ENCODE results near the gene GM2A. TPM values are rescaled to one million over a fixed set of nuclear protein-coding genes. Genes with fewer than 3 reads are reported as not detected.
A peak's percentile ranks its signal among the peaks of the same experiment; 100 is the strongest.

GM2A gene
- total RNA-seq, 1 donor from 2014 or later: 16.7 TPM

DNA sequence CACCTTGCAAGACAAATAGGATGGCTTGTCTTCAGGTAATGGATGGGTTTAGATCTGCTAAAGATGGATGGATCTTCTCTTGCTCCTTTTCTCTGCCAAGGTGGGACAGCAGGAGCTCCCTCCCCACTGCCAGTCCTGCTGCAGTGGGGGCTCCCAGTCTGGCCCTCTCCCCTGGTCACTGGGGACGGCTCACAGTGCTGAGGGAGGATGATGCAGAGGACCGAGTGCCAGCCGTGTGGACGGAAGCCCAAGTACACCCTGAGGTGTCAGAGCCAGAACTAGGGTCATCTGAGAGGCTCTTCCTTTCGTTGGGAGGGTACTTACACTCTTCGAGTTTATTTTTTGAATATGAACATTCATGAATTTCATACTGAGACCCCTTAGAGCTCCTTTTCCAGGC, 34.8 kb upstream of the GM2A start:
- Histone ChIP-seq H3K9me3 (ENCODE audit: control insufficient read depth in 3 of 3, low read length in 3 of 3) (no peaks in the 10 kb centered on the region), H3K4me1 (ENCODE audit: control insufficient read depth in 3 of 3, insufficient read depth in 3 of 3, low read length in 3 of 3) (peaks cover 73 to 87% (median 77%) of the 10 kb centered on the region in 3 donors), H3K4me3 (ENCODE audit: low read length in 3 of 3) (no peak overlapping the region), H3K27ac (ENCODE audit: low read depth, low read length) (peak overlapping the region; percentile 22), H3K36me3 (ENCODE audit: control insufficient read depth in 3 of 3, insufficient read depth in 3 of 3, low read length in 3 of 3) (peaks cover 0 to 3% (median 0%) of the 10 kb centered on the region in 3 donors), H3K9ac (ENCODE audit: low read depth in 1 of 3, low read length in 3 of 3) (no peak overlapping the region), H3K27me3 (ENCODE audit: control insufficient read depth in 3 of 3, insufficient read depth in 3 of 3, low read length in 3 of 3) (no peaks in the 10 kb centered on the region)

DNA sequence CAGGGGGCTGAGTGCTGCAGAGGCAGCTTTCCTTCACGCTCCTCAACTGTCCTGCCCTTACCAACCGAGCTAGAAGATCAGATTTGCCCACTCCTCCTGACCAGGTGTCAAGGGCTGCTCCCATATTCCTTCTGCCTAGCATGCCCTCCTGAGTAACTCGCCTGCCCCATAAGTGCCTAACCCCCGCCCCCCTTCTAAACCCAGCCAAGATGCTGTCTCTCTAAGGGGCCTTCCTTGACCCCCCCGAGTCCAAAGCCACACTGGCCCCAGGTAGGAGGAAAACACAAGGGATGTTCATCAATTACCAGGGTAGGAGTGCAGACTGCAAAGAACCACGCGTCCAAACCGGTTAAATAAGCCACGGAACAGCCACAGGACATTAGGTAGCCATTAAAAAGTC, 33.8 kb upstream of the GM2A start:
- Histone ChIP-seq H3K27ac (ENCODE audit: low read depth, low read length) (peak overlapping the region; percentile 22), H3K4me3 (ENCODE audit: low read length in 3 of 3) (no peak overlapping the region), H3K36me3 (ENCODE audit: control insufficient read depth in 3 of 3, insufficient read depth in 3 of 3, low read length in 3 of 3) (peaks cover 0 to 3% (median 0%) of the 10 kb centered on the region in 3 donors), H3K4me1 (ENCODE audit: control insufficient read depth in 3 of 3, insufficient read depth in 3 of 3, low read length in 3 of 3) (peaks cover 69 to 83% (median 72%) of the 10 kb centered on the region in 3 donors), H3K27me3 (ENCODE audit: control insufficient read depth in 3 of 3, insufficient read depth in 3 of 3, low read length in 3 of 3) (no peaks in the 10 kb centered on the region), H3K9me3 (ENCODE audit: control insufficient read depth in 3 of 3, low read length in 3 of 3) (no peaks in the 10 kb centered on the region), H3K9ac (ENCODE audit: low read depth in 1 of 3, low read length in 3 of 3) (no peak overlapping the region)

DNA sequence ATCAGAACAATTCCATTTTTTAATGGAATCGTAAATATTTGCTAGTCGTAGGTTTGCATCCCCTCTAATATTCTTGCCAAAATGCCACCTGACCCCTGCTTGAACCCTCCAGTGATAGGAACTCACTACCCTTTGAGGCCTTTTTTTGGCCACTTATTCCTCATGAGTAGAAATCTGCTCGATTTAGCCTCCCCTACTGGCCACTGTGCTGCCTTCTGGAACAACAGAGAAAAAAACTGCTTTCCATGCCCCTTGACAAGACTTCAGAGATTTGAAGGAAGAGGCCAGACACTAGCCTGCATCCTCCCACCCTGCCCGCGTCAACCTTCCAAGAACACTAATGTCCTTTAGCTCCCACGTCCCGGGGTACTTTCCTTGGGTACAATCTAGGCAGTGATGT, 33.2 kb upstream of the GM2A start:
- H3K27me3 ChIP-seq (ENCODE audit: control insufficient read depth in 3 of 3, insufficient read depth in 3 of 3, low read length in 3 of 3): no peaks in the 10 kb centered on the region
- H3K4me1 ChIP-seq (ENCODE audit: control insufficient read depth in 3 of 3, insufficient read depth in 3 of 3, low read length in 3 of 3): peaks cover 67 to 83% (median 71%) of the 10 kb centered on the region in 3 donors
- H3K9me3 ChIP-seq (ENCODE audit: control insufficient read depth in 3 of 3, low read length in 3 of 3): no peaks in the 10 kb centered on the region
- peaks cover 0 to 3% (median 0%) of the 10 kb centered on the region in 3 donors for H3K36me3 ChIP-seq (ENCODE audit: control insufficient read depth in 3 of 3, insufficient read depth in 3 of 3, low read length in 3 of 3)
- H3K27ac ChIP-seq (ENCODE audit: low read depth, low read length): no peak overlapping the region
- H3K9ac ChIP-seq (ENCODE audit: low read depth in 1 of 3, low read length in 3 of 3): peak overlapping the region in 1 of 3 donors; percentile 10
- H3K4me3 ChIP-seq (ENCODE audit: low read length in 3 of 3): no peak overlapping the region

DNA sequence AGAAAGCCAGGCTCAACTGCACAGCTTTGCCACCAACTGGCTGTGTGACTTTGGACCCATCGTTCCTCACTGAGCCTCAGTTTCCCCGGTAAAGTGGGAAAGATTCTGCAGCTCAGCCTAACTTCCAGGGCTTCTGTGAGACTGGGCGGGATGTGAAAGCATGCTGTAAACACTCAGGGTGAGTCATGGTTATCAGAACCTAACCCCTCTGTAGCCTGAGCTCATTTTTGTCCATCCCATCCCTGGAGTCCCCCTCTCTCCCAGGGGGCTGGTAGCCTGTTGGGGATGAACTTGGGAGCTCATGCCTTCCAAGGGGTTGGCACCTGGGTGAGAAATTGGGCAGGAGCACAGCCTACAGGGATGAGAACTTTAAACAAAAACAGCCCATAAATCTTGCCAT, 31.4 kb upstream of the GM2A start:
- H3K4me3 ChIP-seq (ENCODE audit: low read length in 3 of 3): peak overlapping the region; percentile 29 to 90 (median 79)
- H3K36me3 ChIP-seq (ENCODE audit: control insufficient read depth in 3 of 3, insufficient read depth in 3 of 3, low read length in 3 of 3): peaks cover 0 to 2% (median 0%) of the 10 kb centered on the region in 3 donors
- H3K27ac ChIP-seq (ENCODE audit: low read depth, low read length): peak overlapping the region; percentile 77
- peak overlapping the region; percentile 83 to 93 (median 92) for H3K9ac ChIP-seq (ENCODE audit: low read depth in 1 of 3, low read length in 3 of 3)
- H3K27me3 ChIP-seq (ENCODE audit: control insufficient read depth in 3 of 3, insufficient read depth in 3 of 3, low read length in 3 of 3): no peaks in the 10 kb centered on the region
- no peaks in the 10 kb centered on the region for H3K9me3 ChIP-seq (ENCODE audit: control insufficient read depth in 3 of 3, low read length in 3 of 3)
- peaks cover 57 to 69% (median 60%) of the 10 kb centered on the region in 3 donors for H3K4me1 ChIP-seq (ENCODE audit: control insufficient read depth in 3 of 3, insufficient read depth in 3 of 3, low read length in 3 of 3)

DNA sequence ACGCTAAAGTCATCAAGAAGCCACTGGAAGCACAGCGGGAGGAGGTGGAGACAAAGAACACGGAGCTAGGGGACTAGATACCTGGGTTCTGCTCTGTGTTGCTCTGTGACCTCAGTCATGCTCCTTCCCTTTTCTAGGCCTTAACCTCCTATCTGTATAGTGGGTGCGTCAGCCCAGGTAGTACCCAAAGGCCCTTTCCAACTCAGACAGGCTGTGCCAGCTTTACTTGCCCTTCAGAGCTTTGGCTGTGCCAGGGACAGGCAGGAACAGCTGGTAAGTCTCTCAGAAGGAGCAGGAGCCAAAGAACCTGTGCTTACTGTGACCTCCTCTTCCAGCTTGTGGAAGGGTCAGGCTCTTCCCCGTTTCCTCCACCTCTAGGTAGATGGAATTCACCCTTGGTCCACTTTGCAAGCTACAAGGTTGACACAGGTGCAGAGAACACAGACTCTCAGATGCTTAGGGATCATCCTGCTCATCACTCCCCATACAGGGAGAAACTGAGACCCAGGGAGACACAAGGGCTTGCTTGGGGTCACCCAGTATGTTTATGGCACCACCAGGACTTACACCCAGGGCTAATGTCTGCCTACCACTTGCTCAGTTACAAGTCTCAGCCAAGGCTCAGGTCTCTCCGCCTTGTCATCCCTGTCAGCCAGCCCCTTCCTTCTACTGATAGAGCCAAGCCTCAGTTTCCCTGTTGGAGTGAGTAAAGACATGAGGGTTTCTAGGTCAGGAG, 30.8 kb upstream of the GM2A start:
- H3K9me3 ChIP-seq (ENCODE audit: control insufficient read depth in 3 of 3, low read length in 3 of 3): no peaks in the 10 kb centered on the region
- H3K27me3 ChIP-seq (ENCODE audit: control insufficient read depth in 3 of 3, insufficient read depth in 3 of 3, low read length in 3 of 3): no peaks in the 10 kb centered on the region
- H3K36me3 ChIP-seq (ENCODE audit: control insufficient read depth in 3 of 3, insufficient read depth in 3 of 3, low read length in 3 of 3): peaks cover 0 to 2% (median 0%) of the 10 kb centered on the region in 3 donors
- peak overlapping the region; percentile 77 for H3K27ac ChIP-seq (ENCODE audit: low read depth, low read length)
- peaks cover 55 to 67% (median 58%) of the 10 kb centered on the region in 3 donors for H3K4me1 ChIP-seq (ENCODE audit: control insufficient read depth in 3 of 3, insufficient read depth in 3 of 3, low read length in 3 of 3)
- peak overlapping the region; percentile 83 to 93 (median 92) for H3K9ac ChIP-seq (ENCODE audit: low read depth in 1 of 3, low read length in 3 of 3)
- peak overlapping the region; percentile 79 to 94 (median 90) for H3K4me3 ChIP-seq (ENCODE audit: low read length in 3 of 3)

DNA sequence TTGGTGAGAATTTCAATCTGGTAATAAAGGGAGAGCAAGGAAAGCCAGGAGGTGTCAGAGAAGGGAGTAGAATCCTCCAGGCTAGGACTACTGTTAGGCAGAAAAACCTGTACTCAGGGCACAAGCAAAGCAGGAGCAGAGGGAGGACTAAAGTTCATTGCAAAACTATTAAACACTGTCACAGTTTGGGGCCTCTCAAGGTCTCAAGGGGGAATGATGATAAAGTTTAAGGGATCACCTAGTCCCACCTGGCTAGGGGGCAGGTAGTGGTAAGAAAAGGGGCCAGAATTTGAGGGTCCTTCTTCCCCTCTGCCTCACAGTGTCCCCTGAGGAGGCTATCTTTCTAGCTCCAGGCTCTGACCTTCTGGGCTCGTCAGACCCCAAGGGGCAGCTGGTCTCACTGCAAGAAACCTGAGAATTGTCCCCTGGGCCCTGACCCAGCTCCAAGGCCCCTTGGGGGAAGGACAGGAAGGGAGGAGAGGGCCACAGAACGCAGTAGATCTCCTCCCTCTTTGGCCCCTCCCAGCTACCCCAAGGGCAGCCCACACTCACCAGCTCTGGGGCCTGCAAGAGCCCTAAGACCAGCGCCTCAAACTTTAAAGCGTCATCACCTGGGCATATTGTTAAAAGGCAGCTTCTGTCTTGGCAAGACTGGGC, 30.1 kb upstream of the GM2A start:
- H3K4me1 ChIP-seq (ENCODE audit: control insufficient read depth in 3 of 3, insufficient read depth in 3 of 3, low read length in 3 of 3): peaks cover 51 to 60% (median 53%) of the 10 kb centered on the region in 3 donors
- no peaks in the 10 kb centered on the region for H3K27me3 ChIP-seq (ENCODE audit: control insufficient read depth in 3 of 3, insufficient read depth in 3 of 3, low read length in 3 of 3)
- peak overlapping the region; percentile 79 to 94 (median 90) for H3K4me3 ChIP-seq (ENCODE audit: low read length in 3 of 3)
- peak overlapping the region; percentile 83 to 93 (median 92) for H3K9ac ChIP-seq (ENCODE audit: low read depth in 1 of 3, low read length in 3 of 3)
- peaks cover 0 to 2% (median 0%) of the 10 kb centered on the region in 3 donors for H3K36me3 ChIP-seq (ENCODE audit: control insufficient read depth in 3 of 3, insufficient read depth in 3 of 3, low read length in 3 of 3)
- H3K9me3 ChIP-seq (ENCODE audit: control insufficient read depth in 3 of 3, low read length in 3 of 3): no peaks in the 10 kb centered on the region
- H3K27ac ChIP-seq (ENCODE audit: low read depth, low read length): peak overlapping the region; percentile 77

DNA sequence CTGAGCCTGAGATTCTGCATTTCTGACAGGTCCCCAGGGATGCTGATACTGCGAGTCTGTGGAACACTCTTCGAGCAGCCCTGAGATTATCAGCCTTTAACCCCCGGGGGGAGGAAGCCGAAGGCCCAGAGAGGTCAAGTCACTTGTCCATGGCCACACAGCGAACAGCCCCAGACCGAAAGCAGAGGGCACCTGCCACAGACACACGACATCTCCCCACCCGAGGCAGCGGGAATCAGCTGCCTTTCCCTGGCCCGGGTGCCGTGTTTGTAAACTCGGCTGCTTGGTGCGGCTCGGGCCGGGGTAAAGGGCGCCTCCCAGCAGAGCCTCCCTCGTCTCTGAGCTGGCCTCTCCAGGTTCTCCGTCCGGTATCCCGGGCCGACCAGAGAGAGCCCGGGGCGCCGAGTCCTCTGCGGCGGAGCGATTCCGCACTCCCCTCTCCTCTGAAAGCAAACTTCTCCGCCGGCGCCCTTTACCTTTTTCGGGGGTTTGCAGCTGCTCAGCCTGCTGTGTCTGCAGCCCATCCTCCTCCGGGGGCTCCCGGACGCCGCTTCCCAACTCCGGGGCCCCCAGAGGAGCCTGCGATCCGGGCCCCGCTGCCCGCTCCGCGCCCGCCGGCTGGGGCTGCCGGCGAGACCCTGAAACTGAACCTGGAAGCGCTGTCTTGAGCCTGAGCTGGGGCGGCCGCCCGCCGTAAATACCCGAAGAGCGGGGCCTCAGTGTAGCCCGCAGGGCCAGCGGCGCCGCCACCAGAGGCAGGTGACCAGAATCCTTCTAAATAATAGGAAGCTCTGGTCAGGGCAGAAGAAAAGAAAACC, 29.3 kb upstream of the GM2A start, which contains the start of gene CCDC69:
TSS of gene CCDC69 (minus strand) at position 646 of the 818 bp plus-strand sequence. CDS start at position 524, 122 bp downstream.
- Histone ChIP-seq H3K36me3 (ENCODE audit: control insufficient read depth in 3 of 3, insufficient read depth in 3 of 3, low read length in 3 of 3) (peaks cover 0 to 2% (median 0%) of the 10 kb centered on the region in 3 donors), H3K4me1 (ENCODE audit: control insufficient read depth in 3 of 3, insufficient read depth in 3 of 3, low read length in 3 of 3) (peaks cover 44 to 53% (median 45%) of the 10 kb centered on the region in 3 donors), H3K27ac (ENCODE audit: low read depth, low read length) (peak within 1 kb of the TSS; percentile 77), H3K9me3 (ENCODE audit: control insufficient read depth in 3 of 3, low read length in 3 of 3) (no peaks in the 10 kb centered on the region), H3K9ac (ENCODE audit: low read depth in 1 of 3, low read length in 3 of 3) (peak within 1 kb of the TSS; percentile 83 to 93 (median 92)), H3K27me3 (ENCODE audit: control insufficient read depth in 3 of 3, insufficient read depth in 3 of 3, low read length in 3 of 3) (no peaks in the 10 kb centered on the region), H3K4me3 (ENCODE audit: low read length in 3 of 3) (peak within 1 kb of the TSS; percentile 79 to 94 (median 90))

DNA sequence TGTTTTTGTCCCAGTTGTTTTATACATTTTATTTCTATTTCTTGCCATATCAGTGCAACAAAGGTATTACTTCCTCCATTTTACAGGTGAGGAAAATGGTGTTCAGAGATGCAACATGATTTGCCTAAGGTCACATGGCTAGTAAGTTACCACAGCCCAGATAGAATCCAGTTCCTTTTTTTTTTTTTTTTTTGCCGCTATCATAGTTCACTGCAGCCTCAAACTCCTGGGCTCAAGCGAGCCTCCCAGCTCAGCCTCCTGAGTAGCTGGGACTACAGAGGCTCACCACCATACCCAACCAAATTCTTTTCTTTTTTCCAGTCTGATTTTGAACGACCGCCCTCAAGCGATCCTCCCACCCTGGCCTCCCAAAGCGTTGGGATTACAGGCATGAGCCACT, 28.6 kb upstream of the GM2A start:
- H3K9ac ChIP-seq (ENCODE audit: low read depth in 1 of 3, low read length in 3 of 3): peak overlapping the region; percentile 83 to 93 (median 92)
- peak overlapping the region; percentile 79 to 94 (median 90) for H3K4me3 ChIP-seq (ENCODE audit: low read length in 3 of 3)
- H3K36me3 ChIP-seq (ENCODE audit: control insufficient read depth in 3 of 3, insufficient read depth in 3 of 3, low read length in 3 of 3): peaks cover 0 to 2% (median 0%) of the 10 kb centered on the region in 3 donors
- peak overlapping the region; percentile 77 for H3K27ac ChIP-seq (ENCODE audit: low read depth, low read length)
- H3K27me3 ChIP-seq (ENCODE audit: control insufficient read depth in 3 of 3, insufficient read depth in 3 of 3, low read length in 3 of 3): no peaks in the 10 kb centered on the region
- H3K4me1 ChIP-seq (ENCODE audit: control insufficient read depth in 3 of 3, insufficient read depth in 3 of 3, low read length in 3 of 3): peaks cover 42 to 46% (median 43%) of the 10 kb centered on the region in 3 donors
- H3K9me3 ChIP-seq (ENCODE audit: control insufficient read depth in 3 of 3, low read length in 3 of 3): no peaks in the 10 kb centered on the region

DNA sequence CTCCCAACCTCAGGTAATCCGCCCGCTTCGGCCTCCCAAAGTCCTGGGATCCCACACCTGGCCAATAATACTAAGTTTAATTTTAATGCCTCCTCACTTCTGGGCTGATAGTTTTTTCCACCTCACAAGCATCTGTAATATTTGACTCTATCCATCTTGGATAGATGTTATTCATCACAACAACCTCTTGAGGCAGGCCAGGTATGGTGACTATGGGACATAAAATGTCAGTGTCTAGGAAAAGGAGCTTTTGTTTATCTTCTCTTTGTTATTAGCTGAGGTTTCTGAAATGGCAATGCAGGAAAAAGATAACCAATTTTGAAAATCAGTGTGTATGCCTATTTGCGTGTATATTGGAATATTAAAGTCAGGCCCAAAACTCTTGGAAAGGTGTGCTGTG, 27.9 kb upstream of the GM2A start:
- no peaks in the 10 kb centered on the region for H3K27me3 ChIP-seq (ENCODE audit: control insufficient read depth in 3 of 3, insufficient read depth in 3 of 3, low read length in 3 of 3)
- no peak overlapping the region for H3K27ac ChIP-seq (ENCODE audit: low read depth, low read length)
- H3K4me3 ChIP-seq (ENCODE audit: low read length in 3 of 3): no peak overlapping the region
- H3K36me3 ChIP-seq (ENCODE audit: control insufficient read depth in 3 of 3, insufficient read depth in 3 of 3, low read length in 3 of 3): peaks cover 0 to 2% (median 0%) of the 10 kb centered on the region in 3 donors
- no peak overlapping the region for H3K9ac ChIP-seq (ENCODE audit: low read depth in 1 of 3, low read length in 3 of 3)
- no peaks in the 10 kb centered on the region for H3K9me3 ChIP-seq (ENCODE audit: control insufficient read depth in 3 of 3, low read length in 3 of 3)
- peaks cover 37 to 41% (median 38%) of the 10 kb centered on the region in 3 donors for H3K4me1 ChIP-seq (ENCODE audit: control insufficient read depth in 3 of 3, insufficient read depth in 3 of 3, low read length in 3 of 3)
